DMS153 (cell line): ENCODE measurements around the gene MAPK13.

Experiments used
- DNase-seq: peaks from one replicate; lab custom pipeline; 2025; lab: John Stamatoyannopoulos, UW

MAPK13 gene

DNA sequence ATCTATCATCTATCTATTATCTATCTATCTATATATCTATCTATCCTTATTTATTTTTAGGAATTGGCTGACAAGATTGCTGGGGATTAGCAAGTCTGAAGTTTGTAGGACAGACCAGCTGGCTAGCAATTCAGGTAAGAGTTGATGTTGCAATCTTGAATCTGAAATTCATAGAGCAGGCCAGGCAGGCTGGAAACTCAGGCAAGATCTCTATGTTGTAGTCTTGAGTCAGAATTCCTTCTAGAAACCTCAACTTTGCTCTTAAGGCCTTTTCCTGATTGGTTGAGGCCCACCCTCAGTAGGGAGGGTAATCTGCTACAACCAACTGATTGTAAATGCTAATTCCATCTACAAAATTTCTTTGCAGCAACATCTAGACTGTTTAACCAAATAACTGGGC, 19.2 kb downstream of the MAPK13 start:
- DNase-seq, result no peak

DNA sequence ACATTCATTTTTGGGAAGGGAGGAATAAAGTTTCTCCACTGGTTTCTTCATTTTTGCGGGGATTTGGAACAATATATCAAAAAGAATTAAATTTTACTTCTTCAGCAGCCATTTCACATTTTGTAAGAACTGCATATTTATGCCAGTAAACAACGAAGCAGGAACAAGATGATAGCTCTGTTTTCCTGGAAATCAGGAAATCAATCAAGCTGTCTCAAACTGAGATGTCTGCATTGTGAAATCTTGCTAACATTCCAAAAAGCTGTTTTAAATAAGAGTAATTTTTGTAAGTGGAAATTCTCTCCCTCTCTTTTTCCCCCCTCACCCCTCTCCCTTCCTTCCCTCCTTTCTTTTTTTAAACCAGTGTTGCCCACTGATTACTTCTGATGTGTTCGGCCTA, 20.0 kb downstream of the MAPK13 start:
- DNase-seq, result no peak

- DNase-seq, result no peak
Measured at GRCh38 chr6:36154286-36154685, 24.0 kb downstream of the MAPK13 start.

DNA sequence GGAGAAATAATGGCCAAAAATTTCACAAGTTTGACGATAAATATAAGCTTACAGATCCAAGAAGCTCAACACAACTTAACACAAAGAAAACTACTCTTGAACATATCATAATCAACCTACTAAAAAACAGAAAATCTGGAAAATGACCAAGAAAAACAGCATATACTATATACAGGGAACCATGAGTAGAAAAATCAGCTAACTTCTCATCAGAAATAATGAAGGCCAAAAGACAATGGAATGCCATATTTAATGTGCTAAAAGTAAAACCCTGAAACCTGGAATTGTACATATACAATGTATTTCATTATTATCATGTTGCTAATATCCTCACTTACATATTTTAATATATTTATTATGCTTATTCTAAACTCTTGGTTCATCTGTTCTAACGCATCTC, 25.3 kb downstream of the MAPK13 start:
- DNase-seq, result no peak

GRCh38 chr6:36160147-36160760, 29.9 kb downstream of the MAPK13 start:
- no peak for DNase-seq

- DNase-seq, result no peak
Measured at GRCh38 chr6:36169023-36170007, 39.0 kb downstream of the MAPK13 start.

- no peak for DNase-seq
Measured at GRCh38 chr6:36170704-36171103, 40.4 kb downstream of the MAPK13 start.

- no peak for DNase-seq
Measured at GRCh38 chr6:36171573-36171972, 41.3 kb downstream of the MAPK13 start.

DNA sequence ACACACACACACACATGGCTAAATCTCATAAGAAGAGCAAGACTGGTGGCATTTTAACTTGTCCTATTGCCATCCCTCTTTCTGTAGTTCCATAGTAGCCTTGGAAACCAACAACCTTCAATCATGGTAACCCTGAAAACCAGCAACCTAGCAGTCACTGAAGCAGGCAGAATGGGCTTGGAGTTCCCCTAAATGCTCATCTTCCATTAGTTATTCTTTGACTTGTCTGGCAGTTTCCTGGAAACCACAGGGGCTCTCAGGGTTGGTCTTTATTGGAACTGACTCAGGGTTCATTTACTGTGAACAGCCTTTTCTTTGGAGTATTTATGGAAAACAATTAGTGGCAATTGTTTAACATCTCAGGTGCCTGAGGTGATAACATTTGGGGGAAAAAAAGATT, 46.9 kb downstream of the MAPK13 start:
- no peak for DNase-seq

- DNase-seq, result no peak
Measured at GRCh38 chr6:36178544-36178943, 48.2 kb downstream of the MAPK13 start.

GRCh38 chr6:36180126-36180525, 49.8 kb downstream of the MAPK13 start:
- DNase-seq, result no peak

DNA sequence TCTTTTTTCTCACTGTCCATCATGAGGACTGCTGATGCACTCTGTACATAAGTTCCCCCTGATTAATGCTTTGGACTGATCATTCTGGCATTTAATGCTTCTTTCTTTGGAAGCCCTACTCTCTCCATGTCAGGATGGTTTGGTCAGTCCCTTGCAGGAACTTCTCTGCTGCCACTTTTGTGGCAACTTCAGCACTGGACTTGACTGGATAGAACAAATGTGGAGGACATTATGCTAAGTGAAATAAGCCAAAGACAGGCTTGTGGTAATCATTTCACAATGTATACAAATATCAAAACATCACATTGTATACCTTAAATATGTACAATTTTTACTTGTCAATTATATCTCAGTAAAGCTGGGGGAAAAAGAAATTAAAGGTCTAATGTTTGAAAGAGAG, 54.0 kb downstream of the MAPK13 start:
- no peak for DNase-seq

DNA sequence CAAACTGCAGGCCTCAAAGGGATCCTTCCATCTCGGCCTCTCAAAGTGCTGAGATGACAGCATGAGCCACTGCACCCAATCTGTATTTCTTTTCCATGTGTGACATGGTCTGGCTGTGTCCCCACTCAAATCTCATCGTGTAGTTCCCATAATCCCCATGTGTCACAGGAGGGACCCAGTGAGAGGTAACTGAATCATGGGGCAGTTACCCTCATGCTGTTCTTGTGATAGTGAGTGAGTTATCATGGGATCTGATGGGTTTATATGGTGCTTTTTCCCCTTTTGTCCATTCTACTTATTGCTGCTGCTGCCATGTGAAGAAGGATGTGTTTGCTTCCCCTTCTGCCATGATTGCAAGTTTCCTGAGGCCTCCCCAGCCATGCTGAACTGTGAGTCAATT, 55.9 kb downstream of the MAPK13 start:
- no peak for DNase-seq

- DNase-seq, result no peak
Measured at GRCh38 chr6:36187446-36187845, 57.1 kb downstream of the MAPK13 start.
